GM12864 (cell line): ENCODE measurements around the gene BRD4.

Source experiments
- DNase-seq: peaks from one replicate; pipeline ENCODE4 v3.0.0-alpha.2; 2011; ENCODE audit warnings: low read depth
- H3K4me3 ChIP-seq: 2 replicates; pipeline ENCODE4 v1.5.1; 2011; ENCODE audit warnings: mild to moderate bottlenecking, low read depth, low read length, control low read depth
- TF ChIP-seq, protein P1 (sequence below): IDR thresholded peaks from 2 replicates; pipeline ENCODE4 v1.5.1; 2011; ENCODE audit warnings: low read depth, mild to moderate bottlenecking, moderate library complexity, low read length, control low read depth, inconsistent platforms; ENCODE audit errors: missing control alignments

The BRD4 gene

GRCh38 chr19:15332311-15332996 lies at the start of gene BRD4:
TSS of gene BRD4 (minus strand) at chr19:15332539. CDS start at chr19:15273099, 59,440 bp downstream.
- DNase-seq, result no peak
- TF ChIP-seq, protein P1, sequence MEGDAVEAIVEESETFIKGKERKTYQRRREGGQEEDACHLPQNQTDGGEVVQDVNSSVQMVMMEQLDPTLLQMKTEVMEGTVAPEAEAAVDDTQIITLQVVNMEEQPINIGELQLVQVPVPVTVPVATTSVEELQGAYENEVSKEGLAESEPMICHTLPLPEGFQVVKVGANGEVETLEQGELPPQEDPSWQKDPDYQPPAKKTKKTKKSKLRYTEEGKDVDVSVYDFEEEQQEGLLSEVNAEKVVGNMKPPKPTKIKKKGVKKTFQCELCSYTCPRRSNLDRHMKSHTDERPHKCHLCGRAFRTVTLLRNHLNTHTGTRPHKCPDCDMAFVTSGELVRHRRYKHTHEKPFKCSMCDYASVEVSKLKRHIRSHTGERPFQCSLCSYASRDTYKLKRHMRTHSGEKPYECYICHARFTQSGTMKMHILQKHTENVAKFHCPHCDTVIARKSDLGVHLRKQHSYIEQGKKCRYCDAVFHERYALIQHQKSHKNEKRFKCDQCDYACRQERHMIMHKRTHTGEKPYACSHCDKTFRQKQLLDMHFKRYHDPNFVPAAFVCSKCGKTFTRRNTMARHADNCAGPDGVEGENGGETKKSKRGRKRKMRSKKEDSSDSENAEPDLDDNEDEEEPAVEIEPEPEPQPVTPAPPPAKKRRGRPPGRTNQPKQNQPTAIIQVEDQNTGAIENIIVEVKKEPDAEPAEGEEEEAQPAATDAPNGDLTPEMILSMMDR, result no peak

GRCh38 chr19:15381864-15382263 lies 49.5 kb upstream of the BRD4 start:
- no peak for DNase-seq
- H3K4me3 ChIP-seq, result no peak overlapping the region
- TF ChIP-seq, protein P1, result no peak

More at GRCh38 chr19:15332311-15332996, at the start of gene BRD4:
- H3K4me3 ChIP-seq, result peak within 1 kb of the TSS; percentile 67

DNA sequence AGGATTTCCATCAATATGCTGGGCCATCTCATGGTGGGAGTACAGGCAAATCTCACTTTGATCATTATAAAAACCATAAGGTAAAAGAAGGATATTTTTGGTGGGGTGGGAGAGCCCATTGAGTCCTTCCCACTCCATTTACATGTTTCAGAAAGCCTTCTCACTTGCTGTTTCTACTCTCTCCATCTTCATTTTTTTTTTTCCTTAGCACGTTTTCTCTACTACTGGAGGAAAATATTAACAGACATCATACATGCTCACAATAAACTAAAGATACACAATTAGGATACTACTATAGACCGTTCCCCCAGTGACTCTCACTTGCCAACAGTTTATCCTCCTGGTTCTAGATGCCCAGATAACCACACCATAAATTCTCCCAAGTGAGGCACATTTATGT lies 49.1 kb upstream of the BRD4 start:
- TF ChIP-seq, protein P1, result no peak
- H3K4me3 ChIP-seq, result no peak overlapping the region
- DNase-seq, result no peak

DNA sequence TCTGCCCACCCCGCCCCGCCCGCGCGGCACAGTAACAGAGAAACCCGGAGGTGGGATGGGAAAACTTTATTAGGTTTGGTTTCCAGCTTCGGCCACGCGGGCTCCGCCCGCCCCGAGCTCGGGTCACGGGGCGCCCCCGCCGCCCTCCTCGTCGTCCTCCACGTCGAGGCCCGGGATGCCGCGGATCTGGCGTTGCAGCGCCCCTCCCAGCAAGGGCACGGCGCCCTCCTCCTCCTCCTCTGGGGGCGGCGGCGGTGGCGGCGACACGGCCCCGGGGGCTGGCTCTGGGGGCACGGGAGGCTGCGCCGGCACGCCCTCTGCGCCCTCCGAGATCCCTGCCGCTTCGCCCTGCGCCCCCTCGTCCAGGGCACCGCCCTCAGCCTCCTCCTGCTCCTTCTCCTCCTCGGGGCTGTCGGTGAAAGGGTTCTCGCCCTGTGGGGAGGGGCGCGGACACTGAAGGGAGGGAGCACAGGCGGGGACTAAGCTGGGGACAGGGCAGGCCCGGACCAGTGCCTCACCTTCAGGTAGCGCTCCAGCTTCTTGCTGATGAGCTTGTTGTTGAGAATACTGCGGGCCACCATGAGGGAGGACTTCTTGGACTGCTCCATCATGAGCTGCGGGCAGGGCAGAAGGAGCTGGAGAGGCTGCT lies 47.8 kb upstream of the BRD4 start:
- peak overlapping the region; percentile 80 for H3K4me3 ChIP-seq
- DNase-seq, result peak; percentile 19
- TF ChIP-seq, protein P1, result no peak

GRCh38 chr19:15379083-15379998 lies 47.0 kb upstream of the BRD4 start, which contains the start of gene AKAP8:
TSS of gene AKAP8 (minus strand) at chr19:15379787. CDS start at chr19:15379731, 56 bp downstream.
- H3K4me3 ChIP-seq, result peak within 1 kb of the TSS; percentile 80
- peak; percentile 94 for DNase-seq
- TF ChIP-seq, protein P1, result no peak

- TF ChIP-seq, protein P1, result no peak
- DNase-seq, result peak; percentile 36
- H3K4me3 ChIP-seq, result peak overlapping the region; percentile 74
Observed at GRCh38 chr19:15378534-15379082, 46.3 kb upstream of the BRD4 start.
